Keratinocyte (primary cell): ENCODE results near the gene CXCL1. TPM values are rescaled to one million over a fixed set of nuclear protein-coding genes. Genes with fewer than 3 reads are reported as not detected.

Experiments
- DNase-seq: peaks from one replicate; pipeline ENCODE4 v3.0.0-alpha.2; 2011; ENCODE audit warnings: low read depth, missing footprints, low spot score
- FAIRE-seq: peaks from 2 replicates; lab custom pipeline; 2011; peaks lifted over from hg19 to GRCh38; lab: Jason Lieb, UNC
- H2AFZ ChIP-seq: 2 replicates; pipeline ENCODE4 v1.6.0; 2012; ENCODE audit warnings: low read length, control low read depth, inconsistent platforms; ENCODE audit not compliant: control insufficient read depth
- H3K27ac ChIP-seq: 2 replicates; pipeline ENCODE4 v1.5.1; 2011; ENCODE audit warnings: low read length; ENCODE audit not compliant: control insufficient read depth, insufficient read depth
- H3K27me3 ChIP-seq: 3 replicates; pipeline ENCODE4 v1.6.0; 2011; ENCODE audit warnings: low read length; ENCODE audit not compliant: control insufficient read depth, insufficient read depth; ENCODE audit errors: extremely low read depth
- H3K36me3 ChIP-seq, 2 experiments: 2 replicates in 1 of 2; 3 replicates in 1 of 2; pipeline ENCODE4 v1.5.1; 2011; ENCODE audit warnings: low read length in 2 of 2, mild to moderate bottlenecking in 1 of 2; ENCODE audit not compliant: control insufficient read depth in 2 of 2, insufficient read depth in 2 of 2; ENCODE audit errors: extremely low read depth in 1 of 2
- H3K4me1 ChIP-seq: 3 replicates; pipeline ENCODE4 v1.5.1; 2011; ENCODE audit warnings: low read length; ENCODE audit not compliant: control insufficient read depth, insufficient read depth; ENCODE audit errors: extremely low read depth
- H3K4me2 ChIP-seq: 3 replicates; pipeline ENCODE4 v1.6.0; 2011; ENCODE audit warnings: low read depth, low read length; ENCODE audit not compliant: control insufficient read depth, insufficient read depth; ENCODE audit errors: extremely low read depth
- H3K4me3 ChIP-seq, 3 experiments: fragments of 200-600 bp in 1 of 3; sonication (generic) in 1 of 3; 2 replicates in 2 of 3; 3 replicates in 1 of 3; pipeline ENCODE4 v1.5.1; 2011 to 2016; ENCODE audit warnings: low read length in 3 of 3, mild to moderate bottlenecking in 3 of 3, control low read depth in 2 of 3, inconsistent platforms in 1 of 3, low read depth in 1 of 3, mixed read lengths in 1 of 3, mixed run types in 1 of 3, moderate library complexity in 1 of 3; ENCODE audit not compliant: control insufficient read depth in 2 of 3, insufficient read depth in 2 of 3; ENCODE audit errors: extremely low read depth in 1 of 3
- H3K79me2 ChIP-seq: 2 replicates; pipeline ENCODE4 v1.6.0; 2012; ENCODE audit warnings: low read length; ENCODE audit not compliant: control insufficient read depth, insufficient read depth
- H3K9ac ChIP-seq: 3 replicates; pipeline ENCODE4 v1.6.0; 2011; ENCODE audit warnings: low read length; ENCODE audit not compliant: control insufficient read depth, insufficient read depth; ENCODE audit errors: extremely low read depth
- H3K9me1 ChIP-seq: 3 replicates; pipeline ENCODE4 v1.6.0; 2011; ENCODE audit warnings: low read length; ENCODE audit not compliant: control insufficient read depth, insufficient read depth; ENCODE audit errors: extremely low read depth
- H3K9me3 ChIP-seq: 2 replicates; pipeline ENCODE4 v1.5.1; 2012; ENCODE audit warnings: low read depth, low read length; ENCODE audit not compliant: control insufficient read depth
- H4K20me1 ChIP-seq: 3 replicates; pipeline ENCODE4 v1.6.0; 2011; ENCODE audit warnings: low read length; ENCODE audit not compliant: control insufficient read depth, insufficient read depth; ENCODE audit errors: extremely low read depth
- EZH2 ChIP-seq: IDR thresholded peaks from one replicate; pipeline ENCODE4 v1.6.1; 2012; ENCODE audit warnings: inconsistent platforms, mild to moderate bottlenecking, low read length, moderate library complexity
- dilution Hi-C: fragments of 300-500 bp; cut with MboI; formaldehyde crosslinking; loops from one replicate; pipeline ENCODE4 v1.7.0; 2020; ENCODE audit warnings: low sequenced_read_pairs; ENCODE audit not compliant: extremely low pct_ligation_motif_present
- polyA plus RNA-seq, 5 experiments: library from polyadenylated mRNA; depleted of rRNA in 3 of 5; stranded (reverse) in 3 of 5; stranded (forward) in 1 of 5; unstranded in 1 of 5; fragments of >200 nt; gene quantifications; 1 replicate in 1 of 5; 2 replicates in 3 of 5; 3 replicates in 1 of 5; pipeline versions ENCODE4 v1.2.1 to v1.2.3, GENCODE V29; 2011 to 2012; ENCODE audit warnings: missing spikeins in 2 of 5, low read depth in 1 of 5, low replicate concordance in 1 of 5
- TF ChIP-seq, protein P1 (sequence below), 3 experiments: IDR thresholded peaks in 1 of 3; conservative IDR thresholded peaks in 1 of 3; optimal IDR thresholded peaks in 1 of 3; 2 replicates in 2 of 3; 3 replicates in 1 of 3; pipeline versions ENCODE3 to v1.5.1; 2011; ENCODE audit warnings: low read length in 3 of 3, mild to moderate bottlenecking in 3 of 3, moderate library complexity in 2 of 3, control low read depth in 1 of 3, inconsistent platforms in 1 of 3; ENCODE audit not compliant: insufficient read depth in 2 of 3; ENCODE audit errors: extremely low read depth in 1 of 3

The CXCL1 gene
- polyA plus RNA-seq, 1 donor (not counting 4 experiments of a cell fraction or from before 2014, with no cell fraction given), result 35.5 TPM

DNA sequence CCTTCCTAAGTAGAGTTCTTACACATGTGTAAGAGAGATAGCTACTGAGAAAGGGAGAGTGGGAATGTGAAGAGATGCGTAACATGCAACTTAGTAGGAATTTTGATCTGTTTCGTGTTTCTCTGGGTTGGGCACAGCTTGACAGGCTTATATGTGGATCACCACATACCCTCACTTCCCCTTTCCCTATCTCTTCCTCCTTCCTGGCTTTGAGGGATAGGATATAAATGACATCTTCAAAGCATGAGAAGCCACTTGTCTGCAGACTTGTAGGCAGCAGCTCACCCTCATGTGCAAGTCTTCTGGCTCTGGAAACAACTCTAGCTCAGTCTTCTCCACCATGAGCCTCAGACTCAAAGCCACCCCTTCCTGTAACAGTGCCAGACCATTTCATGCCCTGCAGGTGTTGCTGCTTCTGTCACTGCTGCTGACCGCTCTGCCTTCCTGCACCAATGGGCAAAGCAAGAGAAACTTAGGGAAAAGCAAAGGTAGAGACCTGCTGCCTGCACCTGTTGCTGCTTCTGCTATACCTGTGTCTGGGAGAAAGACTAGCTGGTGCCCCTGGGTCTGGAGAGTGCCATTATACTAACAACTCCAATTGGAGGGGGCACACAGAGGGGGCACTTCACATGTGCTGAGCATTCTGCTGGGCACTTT, 21.5 kb upstream of the CXCL1 start:
- no peak overlapping the region for H2AFZ ChIP-seq
- no peak overlapping the region for H3K4me2 ChIP-seq
- no peaks in the 10 kb centered on the region for H3K36me3 ChIP-seq
- no peak for DNase-seq
- H3K4me3 ChIP-seq, result no peak overlapping the region
- no peaks in the 10 kb centered on the region for H4K20me1 ChIP-seq
- dilution Hi-C loops, result no loop called here
- H3K9me3 ChIP-seq, result no peaks in the 10 kb centered on the region
- FAIRE-seq, result no peak
- H3K9ac ChIP-seq, result no peak overlapping the region
- no peaks in the 10 kb centered on the region for H3K79me2 ChIP-seq
- H3K27me3 ChIP-seq, result no peaks in the 10 kb centered on the region
- TF ChIP-seq, protein P1, sequence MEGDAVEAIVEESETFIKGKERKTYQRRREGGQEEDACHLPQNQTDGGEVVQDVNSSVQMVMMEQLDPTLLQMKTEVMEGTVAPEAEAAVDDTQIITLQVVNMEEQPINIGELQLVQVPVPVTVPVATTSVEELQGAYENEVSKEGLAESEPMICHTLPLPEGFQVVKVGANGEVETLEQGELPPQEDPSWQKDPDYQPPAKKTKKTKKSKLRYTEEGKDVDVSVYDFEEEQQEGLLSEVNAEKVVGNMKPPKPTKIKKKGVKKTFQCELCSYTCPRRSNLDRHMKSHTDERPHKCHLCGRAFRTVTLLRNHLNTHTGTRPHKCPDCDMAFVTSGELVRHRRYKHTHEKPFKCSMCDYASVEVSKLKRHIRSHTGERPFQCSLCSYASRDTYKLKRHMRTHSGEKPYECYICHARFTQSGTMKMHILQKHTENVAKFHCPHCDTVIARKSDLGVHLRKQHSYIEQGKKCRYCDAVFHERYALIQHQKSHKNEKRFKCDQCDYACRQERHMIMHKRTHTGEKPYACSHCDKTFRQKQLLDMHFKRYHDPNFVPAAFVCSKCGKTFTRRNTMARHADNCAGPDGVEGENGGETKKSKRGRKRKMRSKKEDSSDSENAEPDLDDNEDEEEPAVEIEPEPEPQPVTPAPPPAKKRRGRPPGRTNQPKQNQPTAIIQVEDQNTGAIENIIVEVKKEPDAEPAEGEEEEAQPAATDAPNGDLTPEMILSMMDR (optimal IDR thresholded peaks at IDR 0.05 in 1 of 3, IDR thresholded peaks at IDR 0.05 in 1 of 3, conservative IDR thresholded peaks at IDR 0.05 in 1 of 3; ENCODE audit: extremely low read depth in 1 of 3, insufficient read depth in 2 of 3, low read length in 3 of 3), result no peak
- TF ChIP-seq EZH2, result no peak
- no peaks in the 10 kb centered on the region for H3K9me1 ChIP-seq
- H3K4me1 ChIP-seq, result peaks cover 20% of the 10 kb centered on the region
- H3K27ac ChIP-seq, result no peak overlapping the region

DNA sequence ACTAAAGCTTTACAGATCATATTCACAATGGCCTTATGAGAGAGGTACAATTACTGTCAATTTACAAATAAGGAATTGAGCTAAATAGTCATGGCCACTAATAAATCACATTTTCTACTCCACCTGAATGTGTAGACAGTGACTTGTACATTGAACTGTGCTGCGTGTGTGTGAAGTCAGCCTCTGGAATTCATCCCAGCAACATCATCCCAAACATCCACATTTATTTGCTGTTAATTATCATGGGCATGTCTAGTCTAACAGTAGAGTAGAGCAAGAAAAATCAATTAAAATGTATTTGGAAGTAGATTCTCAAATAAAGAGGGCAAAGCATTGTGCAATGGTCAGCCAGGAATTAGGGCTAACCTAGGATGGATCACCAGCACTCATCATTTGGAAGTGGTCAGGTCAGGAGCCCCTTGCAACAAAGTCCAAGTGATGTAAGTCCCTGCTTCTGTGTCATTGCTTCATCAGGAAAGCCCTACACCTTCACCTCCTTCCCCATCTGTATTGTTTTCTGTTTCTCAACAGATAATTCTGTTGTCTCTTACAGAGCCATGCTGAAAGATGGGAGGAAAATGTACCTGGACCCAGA, 20.9 kb upstream of the CXCL1 start:
- Histone ChIP-seq H3K4me3 (no peak overlapping the region), H2AFZ (no peak overlapping the region)

More for the DNA sequence above, 20.9 kb upstream of the CXCL1 start:
- Histone ChIP-seq H3K9me3 (no peaks in the 10 kb centered on the region), H3K79me2 (no peaks in the 10 kb centered on the region), H3K36me3 (no peaks in the 10 kb centered on the region), H4K20me1 (no peaks in the 10 kb centered on the region), H3K27ac (no peak overlapping the region), H3K4me2 (no peak overlapping the region), H3K9me1 (no peaks in the 10 kb centered on the region), H3K27me3 (peaks cover 3% of the 10 kb centered on the region), H3K9ac (no peak overlapping the region), H3K4me1 (peaks cover 20% of the 10 kb centered on the region)
- FAIRE-seq (no peak), DNase-seq (no peak)
- TF ChIP-seq, protein P1 (optimal IDR thresholded peaks at IDR 0.05 in 1 of 3, IDR thresholded peaks at IDR 0.05 in 1 of 3, conservative IDR thresholded peaks at IDR 0.05 in 1 of 3; ENCODE audit: extremely low read depth in 1 of 3, insufficient read depth in 2 of 3, low read length in 3 of 3), result no peak
- no peak for TF ChIP-seq EZH2
- dilution Hi-C loops, result no loop called here
